GM04504 (cell line): ENCODE measurements around the gene TRPM3.
"Not testable (repeated sequence)": the region's sequence is repeated elsewhere in the genome, so short reads cannot be mapped to it uniquely, and the experiment has no call there.

Experiments
- DNase-seq: peaks from one replicate; pipeline ENCODE4 v3.0.0-alpha.2; 2012; ENCODE audit warnings: low read depth

The TRPM3 gene

DNA sequence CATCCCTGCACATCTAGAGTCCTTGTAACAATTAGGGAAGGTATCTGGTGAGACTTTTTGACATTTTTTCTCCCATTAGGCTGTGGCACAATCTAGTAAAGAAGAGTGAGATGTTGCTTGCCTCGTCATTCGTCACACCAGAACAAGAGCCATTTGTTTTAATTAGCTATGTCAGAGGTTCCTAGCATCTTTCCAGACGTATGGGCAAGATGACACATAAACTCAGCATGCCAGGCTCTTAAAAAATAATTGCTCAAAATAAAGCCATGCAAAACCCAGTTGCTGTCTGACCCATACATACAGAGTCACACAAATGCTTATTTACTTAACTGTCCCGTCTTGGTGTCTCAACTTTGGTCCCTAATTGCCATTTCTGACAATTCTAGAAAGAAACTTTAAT lies 125.9 kb downstream of the TRPM3 start:
- DNase-seq = no peak

- no peak for DNase-seq
These were observed 126.8 kb downstream of the TRPM3 start for GRCh38 chr9:70994582-70994981.

DNA sequence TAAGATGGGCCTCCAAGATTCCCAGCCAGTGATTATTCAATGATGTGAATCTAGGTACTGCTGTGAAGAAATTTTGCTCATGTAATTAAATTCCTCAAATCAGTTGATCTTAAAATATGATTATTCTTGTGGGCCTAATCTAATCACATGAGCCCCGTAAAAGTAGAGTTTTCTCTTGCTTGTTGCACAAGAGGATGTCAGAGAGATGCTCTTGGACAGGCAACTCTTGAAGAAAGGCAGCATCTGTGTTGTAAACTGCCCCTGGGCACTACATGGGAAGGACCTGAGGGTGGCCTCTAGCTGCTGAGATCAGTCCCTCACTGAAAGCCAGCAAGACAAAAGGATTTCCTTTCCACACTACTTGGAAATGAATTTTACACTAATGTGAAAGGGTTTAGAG lies 132.9 kb downstream of the TRPM3 start:
- no peak for DNase-seq

- DNase-seq = peak; percentile 58
These were observed 133.4 kb downstream of the TRPM3 start for GRCh38 chr9:70987986-70988385.

GRCh38 chr9:70986984-70987383 lies 134.4 kb downstream of the TRPM3 start:
- DNase-seq = no peak

- DNase-seq = no peak
These were observed 137.6 kb downstream of the TRPM3 start for GRCh38 chr9:70983723-70984295.

- DNase-seq = no peak
These were observed 140.1 kb downstream of the TRPM3 start for GRCh38 chr9:70981312-70981711.

DNA sequence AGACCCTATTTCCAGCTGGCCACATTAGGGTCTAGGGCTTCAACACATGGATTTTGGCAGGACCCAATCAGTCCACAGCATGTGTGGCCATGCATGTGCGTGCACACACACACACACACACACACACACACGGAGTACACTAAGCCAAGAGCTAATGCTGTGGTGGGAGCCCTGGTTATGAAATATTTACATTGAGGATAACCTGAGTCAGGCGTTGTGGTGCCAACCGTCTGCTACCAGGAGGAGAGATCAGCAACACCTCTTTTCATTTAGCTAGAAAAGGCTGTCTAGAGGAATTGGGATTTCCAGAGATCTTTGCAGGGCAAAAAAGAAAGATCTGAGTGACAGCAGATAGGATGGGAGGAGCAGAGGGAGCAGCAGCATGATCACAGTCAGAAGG lies 141.5 kb downstream of the TRPM3 start:
- DNase-seq = no peak

- DNase-seq = no peak
These were observed 143.3 kb downstream of the TRPM3 start for GRCh38 chr9:70978085-70978484.

DNA sequence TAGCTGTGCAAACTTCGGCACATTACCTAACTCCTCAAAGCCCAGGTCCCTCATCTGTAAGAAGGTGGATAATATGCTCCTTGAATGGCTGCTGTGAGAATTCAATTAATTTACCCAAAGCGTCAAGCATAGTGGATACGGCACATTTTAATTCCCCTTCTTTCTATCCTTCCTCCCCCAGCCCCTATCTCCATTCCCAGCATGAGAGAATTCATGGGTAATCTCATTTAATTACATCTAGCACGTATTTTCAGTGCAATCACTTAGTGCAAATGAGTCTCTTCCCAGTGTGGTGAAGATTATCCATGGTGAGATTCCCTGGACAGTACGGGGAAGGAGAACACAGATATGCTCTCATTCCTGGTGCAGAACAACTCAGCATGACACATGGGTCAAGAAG lies 145.6 kb downstream of the TRPM3 start:
- DNase-seq = no peak

DNA sequence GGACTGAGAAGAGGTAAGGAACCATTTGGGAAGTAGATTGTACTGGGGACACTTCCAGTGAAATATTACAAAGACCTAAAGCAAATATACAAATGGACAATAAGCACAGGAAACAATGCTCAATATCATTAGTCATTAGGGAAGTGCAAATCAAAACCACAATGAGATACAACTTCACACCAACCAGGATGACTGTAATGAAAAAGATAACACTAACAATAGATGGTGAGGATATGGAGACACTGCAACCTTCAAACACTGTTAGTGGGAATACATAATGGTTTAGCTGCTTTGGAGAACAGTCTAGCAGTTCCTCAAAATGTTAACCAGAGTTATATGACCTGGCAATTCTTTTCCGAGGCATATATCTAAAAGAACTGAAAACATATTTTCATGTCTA lies 149.7 kb downstream of the TRPM3 start:
- no peak for DNase-seq

DNA sequence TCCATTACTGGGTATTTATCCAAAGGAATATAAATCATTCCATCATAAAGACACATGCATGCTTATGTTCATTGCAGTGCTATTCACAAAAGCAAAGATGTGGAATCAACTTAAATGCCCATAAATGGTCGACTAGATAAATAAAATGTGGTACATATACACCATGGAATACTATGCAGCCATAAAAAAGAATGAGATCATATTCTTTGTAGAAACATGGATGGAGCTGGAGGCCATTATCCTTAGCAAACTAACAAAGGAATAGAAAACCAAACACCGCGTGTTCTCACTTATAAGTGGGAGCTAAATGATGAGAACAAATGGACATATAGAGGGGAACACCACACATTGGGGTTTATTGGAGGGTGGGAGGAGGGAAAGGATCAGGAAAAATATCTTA lies 155.0 kb downstream of the TRPM3 start:
- DNase-seq = not testable (repeated sequence)

DNA sequence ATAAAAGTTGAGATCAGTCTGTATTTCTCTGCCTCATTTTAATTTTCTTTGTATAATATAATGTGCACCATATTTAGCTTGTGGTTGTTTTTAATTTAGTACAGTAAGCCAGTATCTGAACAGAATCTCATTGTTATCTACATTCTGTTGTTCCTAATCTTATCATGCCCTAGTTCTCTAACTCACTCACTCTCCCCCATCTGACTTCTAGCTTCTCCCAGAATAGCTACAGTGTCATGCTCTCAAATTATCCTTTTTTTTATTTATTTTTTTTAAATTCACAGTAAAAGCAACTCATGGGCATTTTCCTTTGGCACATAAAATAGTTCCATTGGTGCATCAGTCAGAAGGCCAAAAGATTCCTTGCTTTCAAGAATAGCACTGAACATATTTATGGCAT lies 156.6 kb downstream of the TRPM3 start:
- no peak for DNase-seq

GRCh38 chr9:70963554-70963953 lies 157.9 kb downstream of the TRPM3 start:
- no peak for DNase-seq

DNA sequence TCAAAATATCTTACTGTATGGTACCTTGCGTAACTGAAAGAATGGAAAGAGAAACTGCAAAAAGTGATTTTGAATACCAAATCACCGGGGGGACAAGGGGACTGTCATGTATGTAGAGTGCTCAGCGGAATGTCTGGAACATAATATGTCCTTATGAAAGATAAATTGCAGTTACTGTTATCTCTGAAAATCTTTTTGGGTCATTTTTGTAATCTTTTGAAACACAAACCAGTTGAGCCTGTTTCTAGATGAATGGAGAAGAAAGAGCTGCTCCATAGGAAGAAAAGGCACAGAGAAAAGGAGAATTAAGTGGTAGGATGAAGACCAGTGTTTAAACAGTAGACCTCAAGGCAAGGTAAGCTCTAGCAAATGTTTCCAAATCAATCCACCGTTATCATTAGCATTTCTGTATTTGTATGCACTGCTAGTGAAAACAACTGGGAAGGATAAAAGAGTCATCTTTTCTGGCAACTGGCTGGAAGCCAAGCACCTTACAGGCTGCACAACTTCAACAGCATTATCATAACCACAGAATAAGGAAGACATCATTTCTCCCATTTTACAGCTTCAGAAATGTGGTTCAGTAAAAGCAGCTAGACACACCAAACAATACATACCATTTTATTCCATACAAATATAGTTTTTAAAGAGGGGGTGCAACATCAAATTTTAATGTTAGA lies 158.5 kb downstream of the TRPM3 start:
- no peak for DNase-seq

DNA sequence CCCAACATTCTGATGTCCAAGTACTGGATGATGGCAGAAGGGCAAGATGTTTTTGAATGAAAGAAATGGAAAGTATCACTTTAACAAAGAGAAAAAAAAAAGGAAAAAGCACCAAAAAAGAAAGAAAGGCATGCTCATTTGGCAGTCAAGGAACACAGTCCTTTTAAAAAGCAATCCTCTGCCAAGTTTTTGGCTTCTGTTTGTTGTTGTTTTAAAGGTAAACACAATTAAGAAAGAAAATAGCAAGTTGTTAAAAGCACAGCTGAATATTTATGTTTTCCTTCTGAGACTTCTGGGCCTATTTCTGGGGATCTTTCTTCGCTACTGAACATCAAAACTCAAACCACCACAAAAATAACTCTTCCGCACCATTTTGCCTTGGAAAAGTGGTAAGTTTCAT lies 162.1 kb downstream of the TRPM3 start:
- DNase-seq = no peak

- no peak for DNase-seq
These were observed 166.8 kb downstream of the TRPM3 start for GRCh38 chr9:70954596-70955143.

DNA sequence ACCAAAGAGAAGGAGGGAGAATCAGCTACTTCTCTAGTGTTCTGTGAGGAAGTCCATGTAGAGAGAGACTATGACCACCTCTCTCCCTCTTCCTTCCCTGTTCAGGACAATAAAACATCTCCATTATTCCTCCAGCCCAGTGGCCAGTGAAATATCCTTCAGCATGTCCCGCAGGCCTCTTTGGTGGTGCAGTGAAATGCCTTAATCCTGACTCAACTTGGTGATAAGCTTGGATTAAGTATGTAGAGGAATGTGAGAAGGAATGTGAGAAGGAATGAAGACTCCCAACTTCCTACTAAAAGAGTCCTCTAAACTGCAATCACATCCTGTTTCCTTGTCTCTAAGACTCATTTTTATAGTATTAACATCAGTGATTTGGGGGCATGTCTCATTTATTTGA lies 167.3 kb downstream of the TRPM3 start:
- peak; percentile 56 for DNase-seq

DNA sequence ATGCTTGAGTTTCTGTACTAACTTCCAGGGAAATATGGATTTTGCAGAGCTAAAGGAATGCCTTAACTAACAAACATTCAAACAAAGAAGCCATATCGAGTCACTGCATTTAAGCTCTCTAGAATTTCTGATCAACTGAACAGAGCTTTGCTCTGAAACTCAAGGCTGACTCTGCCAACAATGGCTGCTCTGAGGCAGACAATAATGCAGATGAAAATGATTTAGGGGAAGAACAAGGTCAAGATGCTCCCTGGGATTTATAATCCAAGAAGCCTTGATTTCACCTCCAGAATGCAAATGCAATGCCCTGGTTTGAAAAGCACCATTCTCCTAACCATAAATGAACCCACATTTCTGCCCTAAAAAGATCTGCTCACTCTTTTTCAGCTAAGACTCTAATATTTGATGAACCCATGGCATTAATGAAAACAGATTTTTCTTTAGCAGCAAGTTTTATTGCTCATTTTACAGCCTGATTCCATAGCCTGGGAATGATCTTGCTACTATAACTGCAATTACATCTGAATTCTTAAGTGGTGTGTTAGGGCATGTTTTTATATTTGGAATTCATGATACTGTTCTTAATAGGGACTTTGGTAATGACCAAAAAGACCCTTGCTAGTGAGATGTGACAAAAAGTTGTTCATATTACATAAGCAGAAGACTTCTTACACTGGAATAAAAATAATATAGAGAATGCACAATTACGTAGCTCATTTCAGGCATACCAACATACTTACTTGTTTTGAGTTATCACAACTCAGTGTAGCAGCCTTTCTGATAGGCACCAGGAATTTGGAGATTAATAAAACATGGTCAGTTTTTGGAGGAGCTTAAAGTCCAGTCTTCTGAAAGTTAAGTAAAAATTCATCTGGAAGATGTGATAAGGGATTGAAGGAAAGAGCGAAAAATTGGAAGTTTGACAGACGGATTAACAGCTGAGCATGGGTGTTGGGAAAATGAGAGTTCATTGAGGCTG lies 169.4 kb downstream of the TRPM3 start:
- no peak for DNase-seq

GRCh38 chr9:70950270-70950669 lies 171.2 kb downstream of the TRPM3 start:
- no peak for DNase-seq

GRCh38 chr9:70949239-70949638 lies 172.2 kb downstream of the TRPM3 start:
- DNase-seq = no peak

DNA sequence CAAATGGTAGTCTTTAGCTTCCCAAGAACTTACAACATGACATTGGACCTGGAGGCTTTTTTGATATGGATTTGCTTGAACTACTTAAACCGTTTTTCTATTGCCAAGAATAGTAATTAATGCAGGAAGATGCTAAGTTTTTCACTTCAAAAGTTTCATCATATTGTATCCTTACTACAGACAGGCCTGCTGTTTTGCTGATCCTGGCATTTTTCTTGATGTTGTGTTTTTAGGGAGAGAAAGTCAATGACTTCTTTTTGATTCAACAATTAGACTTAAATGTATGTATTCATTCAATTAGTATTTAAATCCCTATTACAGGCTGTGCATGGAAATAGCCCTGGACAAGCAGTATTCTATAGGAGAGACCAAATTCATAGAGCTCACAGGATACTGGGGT lies 172.7 kb downstream of the TRPM3 start:
- no peak for DNase-seq

DNA sequence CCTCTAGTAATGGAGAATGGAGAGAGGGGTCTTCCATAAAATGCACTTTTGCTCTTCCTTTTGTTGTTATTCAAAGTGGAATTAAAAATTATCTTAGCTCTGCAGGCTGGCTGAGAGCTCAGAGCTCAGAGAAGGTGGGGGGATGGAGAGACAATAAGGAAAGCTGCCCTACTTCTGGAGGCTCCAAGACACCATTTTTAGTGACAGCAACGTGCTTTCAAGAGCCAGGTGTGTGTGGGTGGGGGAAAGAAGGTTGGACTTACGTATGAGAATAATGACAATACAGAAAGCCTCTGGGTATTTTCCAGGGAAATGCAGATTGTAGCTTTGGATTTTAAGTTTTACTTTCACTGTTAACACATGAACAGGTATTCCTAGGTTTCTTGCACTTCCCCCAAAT lies 173.9 kb downstream of the TRPM3 start:
- DNase-seq = no peak
